ENCODE results near the gene EIF2B2.

EIF2B2 gene

GRCh38 chr14:75046899-75047298 lies 44.2 kb downstream of the EIF2B2 start:
- no peak for DNase-seq

- no peak for DNase-seq
Observed at GRCh38 chr14:75047506-75047905, 44.8 kb downstream of the EIF2B2 start.

- no peak for DNase-seq
Observed at GRCh38 chr14:75048101-75048500, 45.4 kb downstream of the EIF2B2 start.

GRCh38 chr14:75049136-75049535 lies 46.4 kb downstream of the EIF2B2 start:
- no peak for DNase-seq

- DNase-seq = no peak
Observed at GRCh38 chr14:75049731-75050201, 47.0 kb downstream of the EIF2B2 start.

GRCh38 chr14:75050852-75051555 lies 48.3 kb downstream of the EIF2B2 start, which contains the start of gene MLH3:
Gene MLH3, minus strand, starts transcription at chr14:75051467. Its CDS starts 1,812 bp downstream, at chr14:75049655.
- DNase-seq = peak; percentile 79 to 82

GRCh38 chr14:75051556-75051899 lies 48.8 kb downstream of the EIF2B2 start:
- no peak for DNase-seq

- DNase-seq = no peak
Observed at GRCh38 chr14:75053396-75054291, 50.9 kb downstream of the EIF2B2 start.

GRCh38 chr14:75054421-75054820 lies 51.7 kb downstream of the EIF2B2 start:
- no peak for DNase-seq

GRCh38 chr14:75059642-75060041 lies 56.9 kb downstream of the EIF2B2 start:
- DNase-seq = no peak

- no peak for DNase-seq
Observed at GRCh38 chr14:75060420-75060819, 57.7 kb downstream of the EIF2B2 start.

All from activated CD4-positive, alpha-beta T cell treated with anti-CD3 and anti-CD28 coated beads for 4 hours (primary cell).